A673 (cell line): ENCODE measurements around the gene LONP2. TPM values are rescaled to one million over a fixed set of nuclear protein-coding genes. Genes with fewer than 3 reads are reported as not detected.

ENCODE experiments used
- BruUV-seq: library from RNA; stranded (reverse); fragments of 400-500 nt; replicated peaks from 2 replicates; lab custom pipeline; 2021; lab: Mats Ljungman, UMichigan
- CTCF ChIA-PET: fragments of 300-600 bp; sonication (Branson Sonifier 250); formaldehyde crosslinking; loops from one replicate; lab custom pipeline; 2022; ENCODE audit warnings: antibody characterized with exemption; lab: Charles Lee
- POLR2A ChIA-PET: fragments of 300-600 bp; sonication (Branson Sonifier 250); formaldehyde crosslinking; loops from one replicate; lab custom pipeline; 2022; ENCODE audit warnings: antibody characterized with exemption; ENCODE audit not compliant: low non-redundant PET; lab: Charles Lee
- DNase-seq: peaks from one replicate; pipeline ENCODE4 v3.0.0-alpha.2; 2015; ENCODE audit warnings: low spot score
- H3K27ac ChIP-seq: fragments of 200-600 bp; sonication (generic); 2 replicates; pipeline ENCODE4 v1.5.1; 2016; ENCODE audit warnings: mixed run types, low read depth, mild to moderate bottlenecking, mixed read lengths, antibody characterized with exemption, low read length; ENCODE audit not compliant: poor library complexity, severe bottlenecking
- H3K27me3 ChIP-seq: fragments of 200-600 bp; sonication (generic); replicated peaks from 2 replicates; pipeline ENCODE4 v1.6.1; 2017; ENCODE audit warnings: mixed run types, low read depth, mild to moderate bottlenecking, mixed read lengths, antibody characterized with exemption, low read length; ENCODE audit not compliant: insufficient read depth, poor library complexity
- H3K36me3 ChIP-seq: fragments of 200-600 bp; sonication (generic); 2 replicates; pipeline ENCODE4 v1.6.1; 2016; ENCODE audit warnings: mixed run types, mild to moderate bottlenecking, mixed read lengths, antibody characterized with exemption, low read length; ENCODE audit not compliant: insufficient read depth, poor library complexity, severe bottlenecking
- H3K4me1 ChIP-seq: fragments of 200-600 bp; sonication (generic); 2 replicates; pipeline ENCODE4 v1.6.1; 2017; ENCODE audit warnings: mixed run types, mild to moderate bottlenecking, mixed read lengths, antibody characterized with exemption, low read length; ENCODE audit not compliant: insufficient read depth, poor library complexity, severe bottlenecking
- H3K4me3 ChIP-seq: fragments of 200-600 bp; sonication (generic); 2 replicates; pipeline ENCODE4 v1.5.1; 2016; ENCODE audit warnings: low read depth, mixed run types, mild to moderate bottlenecking, mixed read lengths, low read length; ENCODE audit not compliant: poor library complexity, severe bottlenecking
- H3K9me3 ChIP-seq: fragments of 200-600 bp; sonication (generic); 2 replicates; pipeline ENCODE4 v1.6.1; 2016; ENCODE audit warnings: mixed run types, low read depth, mild to moderate bottlenecking, mixed read lengths, antibody characterized with exemption, low read length; ENCODE audit not compliant: poor library complexity, severe bottlenecking
- CTCF ChIP-seq: fragments of 300-800, 200-600 bp; sonication (generic); conservative IDR thresholded peaks from 2 replicates; pipeline ENCODE4 v1.5.1; 2017; ENCODE audit warnings: low read depth, mild to moderate bottlenecking, antibody characterized with exemption, low read length, moderate library complexity, mixed read lengths
- EZH2 ChIP-seq: fragments of 200-600 bp; sonication (generic); IDR thresholded peaks from 2 replicates; pipeline ENCODE4 v1.6.1; 2017; ENCODE audit warnings: borderline replicate concordance, low read depth, mild to moderate bottlenecking, mixed read lengths, antibody characterized with exemption, low read length; ENCODE audit not compliant: poor library complexity, severe bottlenecking
- intact Hi-C: fragments of 100-400 bp; cut with micrococcal nuclease; formaldehyde crosslinking; loops from one replicate; pipeline ENCODE4 v1.10.0; 2022; ENCODE audit not compliant: unreplicated experiment
- total RNA-seq: library from RNA; stranded (reverse); gene quantifications from 2 replicates; pipeline ENCODE4 v1.2.3, GENCODE V29; 2021

LONP2 gene
- total RNA-seq, 1 experiment from 2014 or later = 48.8 TPM

- no peak overlapping the region for H3K27ac ChIP-seq
- H3K4me3 ChIP-seq = no peak overlapping the region
- no peaks in the 10 kb centered on the region for H3K9me3 ChIP-seq
- TF ChIP-seq CTCF = no peak
- no peak for TF ChIP-seq EZH2
- no peak for DNase-seq
- intact Hi-C loops = no loop called here
- H3K27me3 ChIP-seq = no peaks in the 10 kb centered on the region
- CTCF ChIA-PET = no interaction called here
- H3K36me3 ChIP-seq = peaks cover 17% of the 10 kb centered on the region
- peaks cover 16% of the 10 kb centered on the region for H3K4me1 ChIP-seq
- no TSS peak for BruUV-seq
- POLR2A ChIA-PET = no interaction called here
Observed at GRCh38 chr16:48295488-48296281, 51.6 kb downstream of the LONP2 start.

- POLR2A ChIA-PET = interaction anchor here (0.6 kb wide), 1 partner anchor 67 kb away, joined by 3 read pairs; no protein-coding TSS in a partner anchor
- H3K27me3 ChIP-seq = no peaks in the 10 kb centered on the region
- H3K36me3 ChIP-seq = peaks cover 35% of the 10 kb centered on the region
Observed at GRCh38 chr16:48299471-48299870, 55.4 kb downstream of the LONP2 start.

DNA sequence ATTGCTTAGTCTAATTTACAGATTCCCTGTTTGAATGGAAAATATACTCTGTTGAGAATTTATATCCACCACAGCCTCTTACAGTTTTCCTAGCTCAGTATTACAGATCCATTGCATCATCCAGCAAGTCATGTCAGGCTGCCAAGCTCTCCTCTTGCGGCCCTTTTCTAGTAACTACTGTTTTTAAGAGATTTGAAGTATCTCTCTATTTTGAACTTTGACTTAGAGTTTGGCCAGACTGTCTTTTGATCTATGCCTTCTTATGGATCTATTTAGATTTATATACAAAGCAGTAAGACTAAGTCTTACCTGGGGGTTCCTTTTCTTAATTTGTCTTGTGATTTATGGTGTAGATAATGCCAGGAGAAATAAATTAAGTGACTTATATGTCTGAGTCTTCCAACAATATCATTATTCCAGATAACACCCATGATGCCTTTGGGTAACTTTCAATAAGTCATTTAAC lies 56.3 kb downstream of the LONP2 start:
- Histone ChIP-seq H3K4me1 (peaks cover 20% of the 10 kb centered on the region), H3K9me3 (no peaks in the 10 kb centered on the region), H3K4me3 (no peak overlapping the region), H3K36me3 (peaks cover 35% of the 10 kb centered on the region), H3K27me3 (no peaks in the 10 kb centered on the region), H3K27ac (peak overlapping the region; percentile 84)
- peak; percentile 45 for DNase-seq
- no TSS peak for BruUV-seq
- ChIA-PET CTCF (no interaction called here), POLR2A (no interaction called here)
- intact Hi-C loops = no loop called here
- TF ChIP-seq EZH2 (no peak), CTCF (no peak)

More at GRCh38 chr16:48299471-48299870, 55.4 kb downstream of the LONP2 start:
- CTCF ChIA-PET = no interaction called here
- BruUV-seq = no TSS peak
- H3K4me3 ChIP-seq = no peak overlapping the region
- TF ChIP-seq CTCF (no peak), EZH2 (no peak)
- H3K27ac ChIP-seq = peak overlapping the region; percentile 84
- H3K9me3 ChIP-seq = no peaks in the 10 kb centered on the region
- no peak for DNase-seq
- peaks cover 20% of the 10 kb centered on the region for H3K4me1 ChIP-seq
- intact Hi-C loops = no loop called here
